Aortic smooth muscle cell (primary cell): ENCODE results near the gene STRA6. TPM values are rescaled to one million over a fixed set of nuclear protein-coding genes. Genes with fewer than 3 reads are reported as not detected.

Experiments
- total RNA-seq: library from RNA; depleted of rRNA; stranded (reverse); fragments of >200 nt; gene quantifications from 2 replicates; pipeline ENCODE4 v1.2.3, GENCODE V29; 2014

The STRA6 gene, protein sequence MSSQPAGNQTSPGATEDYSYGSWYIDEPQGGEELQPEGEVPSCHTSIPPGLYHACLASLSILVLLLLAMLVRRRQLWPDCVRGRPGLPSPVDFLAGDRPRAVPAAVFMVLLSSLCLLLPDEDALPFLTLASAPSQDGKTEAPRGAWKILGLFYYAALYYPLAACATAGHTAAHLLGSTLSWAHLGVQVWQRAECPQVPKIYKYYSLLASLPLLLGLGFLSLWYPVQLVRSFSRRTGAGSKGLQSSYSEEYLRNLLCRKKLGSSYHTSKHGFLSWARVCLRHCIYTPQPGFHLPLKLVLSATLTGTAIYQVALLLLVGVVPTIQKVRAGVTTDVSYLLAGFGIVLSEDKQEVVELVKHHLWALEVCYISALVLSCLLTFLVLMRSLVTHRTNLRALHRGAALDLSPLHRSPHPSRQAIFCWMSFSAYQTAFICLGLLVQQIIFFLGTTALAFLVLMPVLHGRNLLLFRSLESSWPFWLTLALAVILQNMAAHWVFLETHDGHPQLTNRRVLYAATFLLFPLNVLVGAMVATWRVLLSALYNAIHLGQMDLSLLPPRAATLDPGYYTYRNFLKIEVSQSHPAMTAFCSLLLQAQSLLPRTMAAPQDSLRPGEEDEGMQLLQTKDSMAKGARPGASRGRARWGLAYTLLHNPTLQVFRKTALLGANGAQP
- total RNA-seq, result 0.06 and 0.26 TPM in 2 replicates

DNA sequence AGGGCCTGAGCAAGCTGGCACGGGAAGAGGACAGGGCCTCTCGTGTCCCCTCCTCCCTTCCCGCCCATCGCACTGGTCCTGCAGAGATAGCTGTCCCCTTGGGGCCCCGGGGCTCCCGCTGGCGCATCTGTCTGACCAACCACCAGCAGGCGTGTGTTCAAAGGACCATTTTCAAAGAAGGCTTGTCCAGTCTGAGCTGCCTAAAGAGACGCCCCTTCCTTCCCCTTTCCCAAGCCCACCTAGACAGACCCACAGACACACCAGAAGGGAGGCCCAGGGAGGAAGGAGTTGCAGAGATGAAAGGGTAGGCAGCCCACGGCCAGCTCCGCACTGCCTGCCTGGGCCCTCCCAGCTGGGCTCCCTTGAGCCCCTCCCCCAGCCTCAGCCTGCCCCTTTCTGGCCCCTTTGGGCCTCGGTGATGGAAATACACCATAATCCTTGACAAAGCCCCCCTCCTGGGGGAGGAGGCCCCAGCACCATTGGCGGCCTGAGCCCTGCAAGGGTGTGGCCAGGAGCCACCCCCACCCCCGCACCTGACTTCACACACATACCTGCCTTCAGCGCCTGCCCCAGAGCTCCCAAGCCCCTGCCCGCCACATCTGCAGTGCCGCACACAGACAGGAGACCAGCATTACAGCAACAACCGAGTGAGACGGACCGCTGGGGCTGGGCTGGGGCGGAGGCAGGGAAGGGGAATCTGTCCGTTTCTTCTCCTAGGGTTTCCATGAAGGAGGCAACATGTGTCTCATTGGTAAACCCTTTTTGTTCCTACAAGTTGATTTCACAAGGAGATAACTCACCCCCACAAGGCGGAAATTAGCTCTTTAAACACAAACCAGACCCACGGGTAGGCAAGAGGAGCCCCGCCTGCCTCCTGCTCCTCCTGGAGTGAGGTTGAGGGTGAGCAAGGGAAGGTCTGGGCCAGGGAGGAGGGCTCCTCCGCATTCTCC lies at the start of gene STRA6:
TSS of gene STRA6 (minus strand) at position 336 of the 950 bp plus-strand sequence. CDS start 520 bp downstream, outside the sequence.

DNA sequence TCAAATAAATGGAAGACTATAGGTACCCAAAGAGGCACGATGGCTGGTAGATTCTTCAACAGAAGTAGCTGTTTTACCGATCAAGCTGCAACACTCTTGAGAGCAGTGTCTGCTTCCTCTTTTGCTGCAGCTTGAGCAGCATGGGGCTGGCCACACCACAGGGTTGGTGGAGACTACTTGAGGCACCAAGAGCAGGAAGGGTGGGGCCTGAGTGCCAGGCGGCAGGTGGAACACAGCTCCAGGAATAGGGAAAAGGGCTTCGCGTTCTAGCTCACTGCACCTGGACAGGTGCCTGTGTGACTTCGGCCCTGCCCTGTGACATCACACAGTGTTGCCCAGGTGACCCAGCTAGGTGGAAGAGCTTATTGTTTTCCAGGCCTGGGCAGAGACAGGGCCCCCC lies 33.4 kb upstream of the STRA6 start, which contains the start of gene CCDC33:
TSS of gene CCDC33 (plus strand) at position 365 of the 400 bp plus-strand sequence. CDS start 394 bp downstream, outside the sequence.

DNA sequence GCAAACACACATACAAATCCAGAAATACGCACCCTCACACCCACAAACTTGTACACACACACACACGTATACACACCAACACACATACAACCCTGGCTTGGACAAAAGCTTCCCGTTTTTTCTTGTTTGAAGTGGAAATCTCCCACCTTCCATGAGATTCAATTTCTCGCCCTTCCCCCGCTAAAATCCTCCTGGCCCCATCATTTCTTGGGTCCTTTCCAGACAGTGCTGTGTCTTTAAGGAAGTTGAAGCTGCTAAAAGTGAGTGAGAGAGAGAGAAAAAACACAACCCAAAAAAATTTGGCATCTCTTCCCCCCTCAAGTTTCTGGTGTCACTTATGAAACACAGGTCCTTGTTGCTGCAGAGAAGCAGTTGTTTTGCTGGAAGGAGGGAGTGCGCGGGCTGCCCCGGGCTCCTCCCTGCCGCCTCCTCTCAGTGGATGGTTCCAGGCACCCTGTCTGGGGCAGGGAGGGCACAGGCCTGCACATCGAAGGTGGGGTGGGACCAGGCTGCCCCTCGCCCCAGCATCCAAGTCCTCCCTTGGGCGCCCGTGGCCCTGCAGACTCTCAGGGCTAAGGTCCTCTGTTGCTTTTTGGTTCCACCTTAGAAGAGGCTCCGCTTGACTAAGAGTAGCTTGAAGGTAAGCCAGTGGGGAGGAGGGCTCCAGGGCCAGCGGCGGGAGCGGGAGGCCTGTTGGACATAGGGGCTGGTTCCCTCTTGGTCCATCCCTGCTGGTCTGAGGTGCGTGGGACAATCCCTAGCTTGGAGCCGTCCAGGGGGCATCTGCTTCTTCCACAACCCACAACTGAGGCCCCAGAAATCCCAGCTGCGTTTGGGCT lies 29.0 kb downstream of the STRA6 start, which contains the start of gene ISLR:
TSS of gene ISLR (plus strand) at position 331 of the 839 bp plus-strand sequence. CDS start 1,149 bp downstream, outside the sequence.

DNA sequence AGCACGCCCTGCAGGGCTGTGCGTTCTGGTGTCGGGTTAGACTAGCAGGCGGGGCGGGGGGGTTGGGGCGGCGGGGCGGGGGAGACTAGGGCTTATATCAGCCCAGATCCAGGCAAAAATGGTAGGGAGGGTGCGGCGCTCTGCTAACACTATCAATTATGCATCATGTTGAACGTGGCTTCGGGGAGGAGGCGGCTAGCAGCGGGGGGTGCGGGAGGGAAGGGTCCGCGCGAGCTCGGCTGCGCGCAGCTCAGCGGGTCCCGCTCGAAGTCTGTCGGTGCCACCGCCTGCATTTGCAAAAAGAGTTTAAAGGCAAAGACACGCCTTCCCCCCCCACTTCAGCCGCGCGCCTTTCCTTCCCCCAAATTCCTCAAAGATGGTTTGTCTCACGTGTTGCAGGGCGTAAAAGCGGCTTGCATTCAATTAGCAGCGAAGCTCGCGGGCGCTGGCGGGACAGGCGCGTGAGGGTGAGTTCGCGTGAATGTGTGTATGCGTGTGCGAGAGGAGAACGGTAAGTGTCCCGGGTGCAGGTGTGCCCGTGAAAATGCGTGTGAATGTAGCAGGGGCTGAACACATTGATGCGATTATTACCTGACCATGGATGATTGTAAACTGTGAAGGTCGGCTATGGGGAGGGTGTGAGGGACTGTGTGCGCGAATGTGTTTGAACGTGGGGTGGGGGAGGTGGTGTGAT lies 72.3 kb downstream of the STRA6 start, which contains the start of gene ISLR2:
TSS of gene ISLR2 (plus strand) at position 432 of the 694 bp plus-strand sequence. CDS start 2,169 bp downstream, outside the sequence.

Other genes with a start within 250 kb of the STRA6 start
- 22.4 and 24.7 TPM in 2 replicates for gene STOML1, start 210.5 kb downstream of the STRA6 start, total RNA-seq
- gene PML, start 208.1 kb downstream of the STRA6 start, total RNA-seq, result 21.3 and 44.0 TPM in 2 replicates
- gene GOLGA6A, start 120.2 kb downstream of the STRA6 start, total RNA-seq, result not detected in 2 replicates
- gene ISLR2, start 72.2 kb downstream of the STRA6 start, total RNA-seq, result not detected in 2 replicates
- gene ISLR, start 29.1 kb downstream of the STRA6 start, total RNA-seq, result 69.2 and 95.8 TPM in 2 replicates
- gene CCDC33, start 33.5 kb upstream of the STRA6 start, total RNA-seq, result 0.06 TPM in 1 of 2 replicates, not detected in the other
- gene CYP11A1, start 164.9 kb upstream of the STRA6 start, total RNA-seq, result 0.12 and 0.13 TPM in 2 replicates
- gene SEMA7A, start 231.2 kb upstream of the STRA6 start, total RNA-seq, result 0.87 and 1.5 TPM in 2 replicates